HG03457 (cell line): Measurements from ENCODE around the gene CPVL.

ENCODE experiments used
- ATAC-seq: cut with Tn5 transposase; IDR thresholded peaks from one replicate; pipeline ENCODE4 v1.9.1; 2021; ENCODE audit warnings: moderate number of reproducible peaks; ENCODE audit not compliant: unreplicated experiment

Gene CPVL

DNA sequence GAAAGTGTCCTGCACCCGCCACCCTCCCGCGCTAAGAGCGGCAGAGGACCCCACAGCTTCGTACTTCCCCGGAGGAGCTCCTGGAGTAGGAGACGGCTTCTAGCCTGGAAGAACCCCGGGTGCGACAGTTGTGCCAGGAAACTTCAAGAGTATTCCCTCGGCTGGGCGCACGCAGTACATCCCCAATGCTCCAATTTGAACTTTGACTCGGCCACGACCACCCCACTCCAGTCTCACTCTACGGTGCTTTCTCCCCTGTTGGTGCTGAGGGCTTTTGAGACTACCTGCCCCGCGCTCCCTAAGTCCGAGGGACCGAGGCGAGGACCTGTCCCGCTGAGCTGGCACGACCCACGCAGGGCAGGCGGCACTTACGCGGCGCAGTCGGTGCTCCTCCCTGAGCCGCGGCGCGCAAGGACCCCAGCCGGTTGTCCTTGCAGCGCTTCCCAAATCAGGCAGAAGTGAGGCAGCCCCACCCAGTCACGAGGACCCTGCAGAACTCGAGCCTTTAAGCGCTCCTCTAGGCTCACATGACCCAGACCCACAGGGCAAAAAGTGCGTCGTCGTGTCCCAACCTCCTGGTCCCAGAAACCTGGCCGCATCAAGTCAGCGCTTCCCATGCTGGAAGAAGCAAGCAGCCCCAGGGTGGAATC, at the start of gene CPVL:
Gene CPVL (minus strand): TSS at position 481 of the 650 bp plus-strand sequence. CDS start 25,476 bp downstream, outside the sequence.
- ATAC-seq: no peak

DNA sequence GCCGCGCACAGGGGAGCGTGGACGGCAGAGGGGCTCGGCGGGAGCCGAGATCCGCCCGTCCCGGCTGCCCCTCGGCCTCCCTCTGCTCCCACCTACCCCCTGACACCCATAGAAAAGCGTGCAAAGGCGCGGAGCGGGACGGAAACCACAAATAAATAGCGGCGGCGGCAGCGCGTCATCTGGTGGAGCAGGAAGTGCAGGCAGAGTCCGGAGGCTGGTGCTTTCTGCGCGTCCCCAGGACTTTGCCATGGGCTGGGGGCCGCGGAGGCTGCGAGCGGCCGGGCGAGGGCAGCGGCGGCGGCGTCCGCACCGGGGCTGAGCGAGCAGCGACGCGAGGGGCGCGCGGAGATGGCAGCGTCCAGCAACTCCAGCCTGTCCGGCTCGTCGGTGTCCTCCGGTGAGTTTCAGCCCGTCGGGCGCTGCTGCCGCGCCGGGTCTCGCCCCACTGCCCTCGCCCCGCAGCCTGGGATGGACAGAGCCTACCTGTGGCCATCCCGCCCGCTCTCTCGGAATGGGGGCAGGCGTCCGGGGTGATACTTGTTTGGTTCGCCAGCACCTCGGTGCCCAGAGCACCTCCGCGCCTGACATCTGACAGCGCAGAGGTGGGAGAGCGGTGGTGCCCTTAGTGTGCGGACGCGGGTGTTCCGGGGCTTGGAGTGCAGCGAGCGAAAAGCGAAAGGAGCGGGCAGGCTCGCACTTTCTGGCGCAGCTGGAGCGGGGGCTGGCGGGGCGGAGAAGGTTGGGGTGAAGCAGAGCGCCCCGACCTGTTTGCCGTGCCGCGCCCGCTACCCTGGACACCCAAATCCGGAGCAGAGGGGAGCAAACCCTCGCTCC, 48.5 kb upstream of the CPVL start, which contains the start of gene CHN2:
Gene CHN2 (plus strand): TSS at position 182 of the 834 bp plus-strand sequence.
- no peak for ATAC-seq

- no peak for ATAC-seq
Measured at GRCh38 chr7:29194206-29194593, 47.9 kb upstream of the CPVL start.

- ATAC-seq: no peak
Measured at GRCh38 chr7:29193316-29194205, 47.2 kb upstream of the CPVL start.

GRCh38 chr7:29192811-29193210, 46.5 kb upstream of the CPVL start:
- ATAC-seq: no peak

- no peak for ATAC-seq
Measured at GRCh38 chr7:29192323-29192722, 46.0 kb upstream of the CPVL start.

DNA sequence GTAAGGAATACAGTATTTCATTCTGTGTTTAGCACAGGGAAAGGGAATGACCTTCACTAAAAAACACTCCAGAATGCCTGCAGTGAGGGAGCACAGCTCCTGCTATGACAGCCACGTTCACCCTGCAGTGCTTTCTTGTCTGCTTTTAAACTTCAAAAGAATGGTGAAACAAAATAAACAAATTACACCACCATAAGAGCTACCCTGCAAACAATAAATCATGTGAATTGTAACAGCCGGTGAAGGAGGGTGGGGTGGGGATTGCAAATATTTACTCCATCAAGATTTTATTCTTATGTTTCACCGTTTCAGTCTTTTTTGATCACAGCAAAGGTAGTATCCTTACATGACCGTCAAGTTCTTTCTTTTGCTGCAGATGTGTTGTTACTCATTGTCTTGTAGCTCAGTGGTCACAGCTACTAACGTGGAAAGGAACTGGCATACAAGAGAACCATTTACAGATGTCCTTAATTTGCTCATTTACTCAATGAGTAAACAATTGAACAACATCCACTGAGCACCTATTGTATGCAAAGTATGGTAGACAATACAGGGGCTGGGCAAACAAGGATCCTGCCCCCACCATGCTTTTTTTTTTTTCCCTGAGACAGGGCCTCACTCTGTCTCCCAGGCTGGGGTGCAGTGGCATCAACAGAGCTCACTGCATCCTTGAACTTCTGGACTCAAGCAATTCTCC, 44.2 kb upstream of the CPVL start:
- no peak for ATAC-seq

DNA sequence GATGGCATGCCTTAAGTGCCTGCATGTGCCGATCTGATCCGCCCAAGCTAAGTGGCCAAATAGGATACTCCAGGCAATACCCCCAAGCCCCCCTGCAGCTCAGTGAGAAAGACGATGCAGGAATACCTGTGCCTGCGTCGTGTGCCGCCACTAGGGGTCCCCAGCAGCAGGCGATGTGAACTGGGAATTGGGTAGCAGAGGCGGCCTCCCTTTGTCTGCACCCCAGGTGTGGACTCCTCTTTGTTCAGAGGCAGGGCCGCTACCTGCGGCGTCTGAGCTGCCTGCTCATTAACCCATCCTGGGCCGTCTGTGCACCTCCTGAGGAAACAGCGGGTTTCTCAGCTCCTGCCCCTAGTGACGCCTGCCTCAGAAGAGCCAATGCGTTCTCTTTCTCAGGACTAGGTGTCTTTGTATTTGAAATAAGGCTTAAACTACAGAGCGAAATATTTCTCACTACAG, 43.4 kb upstream of the CPVL start:
- no peak for ATAC-seq

GRCh38 chr7:29185613-29186012, 39.3 kb upstream of the CPVL start:
- no peak for ATAC-seq

DNA sequence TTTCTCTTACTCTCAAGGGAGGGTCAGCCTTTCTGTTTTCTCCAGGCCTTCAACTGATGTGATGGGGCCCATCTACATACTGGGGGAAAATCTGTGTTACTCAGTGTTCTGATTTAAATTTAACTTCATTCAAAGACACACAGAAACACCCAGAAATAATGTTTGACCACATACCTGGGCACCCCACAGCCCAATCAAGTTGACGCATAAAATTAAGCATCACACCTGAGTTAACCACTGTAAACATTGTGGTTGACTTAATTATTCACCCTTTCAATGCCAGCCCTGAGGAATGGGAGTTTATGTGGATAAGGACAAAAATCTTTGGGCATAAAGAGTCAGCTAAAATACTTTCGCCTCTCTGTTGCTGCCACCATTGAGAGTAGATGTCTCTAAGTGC, 38.3 kb upstream of the CPVL start:
- ATAC-seq: no peak

- no peak for ATAC-seq
Measured at GRCh38 chr7:29179115-29179514, 32.8 kb upstream of the CPVL start.

GRCh38 chr7:29177963-29178600, 31.7 kb upstream of the CPVL start:
- ATAC-seq: no peak

DNA sequence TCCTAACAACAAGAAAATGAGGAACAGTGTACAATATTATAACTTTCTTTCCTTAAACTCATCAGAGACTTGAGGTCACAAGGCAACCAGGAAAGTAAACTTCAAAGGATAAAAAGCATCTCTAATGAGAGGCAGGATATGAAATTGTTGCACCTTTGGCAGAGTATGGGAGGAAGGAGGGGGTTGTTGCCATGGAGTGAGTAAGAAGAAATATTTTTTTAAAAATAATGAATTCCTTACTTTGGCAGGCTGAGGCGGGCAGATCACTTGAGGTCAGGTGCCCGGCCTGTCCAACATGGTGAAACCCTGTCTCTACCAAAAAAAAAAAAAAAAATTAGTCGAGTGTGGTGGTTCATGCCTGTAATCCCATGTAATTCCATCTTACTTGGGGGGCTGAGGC, 27.1 kb upstream of the CPVL start:
- ATAC-seq: no peak

- ATAC-seq: no peak
Measured at GRCh38 chr7:29170781-29171180, 24.4 kb upstream of the CPVL start.

DNA sequence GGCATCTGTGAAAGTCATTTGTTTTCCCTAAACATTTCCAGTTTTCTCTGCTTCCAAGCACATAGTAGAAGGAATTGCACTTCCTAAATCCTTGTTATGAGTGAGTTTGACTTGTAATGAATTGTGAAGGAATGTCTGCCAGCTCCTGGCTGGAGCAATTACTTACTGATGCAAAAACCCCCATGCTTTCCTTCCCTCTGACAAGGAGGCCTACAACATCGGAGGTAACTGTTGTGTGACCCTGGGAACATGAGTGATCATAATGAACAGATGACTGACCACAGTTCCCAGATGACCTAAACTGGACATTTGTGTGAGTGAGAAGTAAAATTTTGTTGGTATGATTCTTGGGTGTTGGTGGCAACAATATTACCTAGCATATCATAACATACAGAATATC, 21.4 kb upstream of the CPVL start:
- no peak for ATAC-seq

DNA sequence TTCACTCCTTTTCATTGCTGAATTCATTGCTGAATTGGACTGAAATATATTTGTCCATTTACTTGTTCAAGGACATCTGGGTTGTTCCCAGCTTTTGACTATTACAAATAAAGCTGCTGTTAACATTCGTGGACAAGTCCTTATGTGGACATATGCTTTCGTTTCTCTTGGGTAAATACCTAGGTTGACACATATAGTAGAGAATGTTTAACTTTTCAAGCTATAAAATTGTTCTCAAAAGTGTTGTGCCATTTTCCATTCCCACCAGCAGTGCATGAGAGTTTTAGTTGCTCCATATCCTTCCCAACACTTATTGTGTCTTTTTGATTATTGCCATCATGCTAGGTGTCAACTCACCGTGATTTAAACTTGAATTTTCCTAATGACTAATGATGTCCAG, 17.5 kb upstream of the CPVL start:
- ATAC-seq: no peak

- no peak for ATAC-seq
Measured at GRCh38 chr7:29162577-29162976, 16.2 kb upstream of the CPVL start.

GRCh38 chr7:29161231-29161630, 14.9 kb upstream of the CPVL start:
- ATAC-seq: no peak

GRCh38 chr7:29160080-29160479, 13.7 kb upstream of the CPVL start:
- ATAC-seq: no peak

DNA sequence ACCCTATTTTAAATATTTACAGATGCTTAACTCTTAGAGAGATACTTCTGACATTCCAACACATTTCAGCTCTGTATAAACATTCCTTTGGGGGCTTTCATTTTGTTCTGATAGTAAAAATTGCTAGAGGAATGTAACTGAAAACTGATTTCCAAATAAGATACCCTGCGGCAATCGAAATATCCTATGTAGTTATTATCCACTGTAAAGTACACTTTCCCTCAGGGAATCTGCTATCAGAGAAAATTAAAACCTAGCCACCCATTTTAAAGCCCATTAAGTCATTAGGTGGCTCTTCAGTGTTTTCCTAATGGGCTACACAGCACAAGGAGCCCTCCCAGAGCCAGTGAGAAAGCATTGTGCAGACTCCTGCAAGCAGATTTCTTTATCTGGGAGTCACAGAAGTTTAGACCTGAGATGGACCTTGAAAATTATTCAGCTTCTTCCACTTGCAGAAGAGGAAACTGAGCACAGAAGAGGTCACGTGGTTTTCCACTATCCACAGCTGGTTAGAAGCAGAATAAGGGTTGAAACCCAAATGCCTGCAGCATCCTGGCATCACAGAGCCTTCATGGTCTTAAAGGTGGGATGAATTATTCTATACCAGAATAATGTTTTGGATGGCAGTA, 12.6 kb upstream of the CPVL start:
- no peak for ATAC-seq
